COLO668 (cell line): ENCODE measurements around the gene KLRF2.

Experiments used
- DNase-seq: peaks from one replicate; lab custom pipeline; 2025; ENCODE audit not compliant: unreplicated experiment; lab: John Stamatoyannopoulos, UW

The KLRF2 gene

GRCh38 chr12:9933958-9934357, 52.7 kb downstream of the KLRF2 start:
- no peak for DNase-seq

GRCh38 chr12:9935026-9935425, 53.7 kb downstream of the KLRF2 start:
- no peak for DNase-seq

GRCh38 chr12:9936591-9936990, 55.3 kb downstream of the KLRF2 start:
- DNase-seq: no peak

GRCh38 chr12:9940375-9940774, 59.1 kb downstream of the KLRF2 start:
- DNase-seq: no peak

GRCh38 chr12:9941838-9942237, 60.5 kb downstream of the KLRF2 start:
- no peak for DNase-seq

DNA sequence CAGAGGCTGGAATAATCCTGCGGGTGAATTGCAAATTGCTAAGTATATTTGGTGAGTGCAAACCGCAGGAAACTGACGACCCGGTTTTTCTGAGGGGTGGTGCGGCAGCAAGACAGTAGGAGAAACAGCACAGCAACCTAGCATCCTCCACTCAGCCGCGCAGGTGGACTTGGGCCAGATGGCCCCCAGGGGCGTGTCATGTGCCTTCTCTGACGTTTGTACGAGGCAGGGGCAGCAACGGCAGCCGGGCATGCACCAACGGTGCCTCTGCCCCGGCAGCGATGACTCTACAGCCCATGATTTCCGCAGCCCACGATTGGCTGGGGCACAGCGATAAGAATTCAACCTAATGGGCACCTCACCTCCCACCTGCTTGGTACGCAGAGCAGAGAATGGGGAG, 62.0 kb downstream of the KLRF2 start:
- no peak for DNase-seq

- DNase-seq: no peak
Measured at GRCh38 chr12:9944391-9944790, 63.1 kb downstream of the KLRF2 start.
